OCI-LY3 (cell line): Measurements from ENCODE around the gene FEV.

ENCODE experiments used
- H2AFZ ChIP-seq: fragments of 200-600, 300-600 bp; shearing (Covaris generic); 2 replicates; pipeline ENCODE4 v1.6.0; 2014; ENCODE audit warnings: antibody characterized with exemption, low read depth, low read length
- H3K27ac ChIP-seq: fragments of 200-600, 300-600 bp; sonication (generic); 2 replicates; pipeline ENCODE4 v1.5.1; 2014; ENCODE audit warnings: mild to moderate bottlenecking, low read length, moderate library complexity, mixed read lengths
- H3K27me3 ChIP-seq: fragments of 200-600, 300-600 bp; sonication (generic); 2 replicates; pipeline ENCODE4 v1.6.1; 2014; ENCODE audit warnings: low read depth, low read length, mixed read lengths
- H3K36me3 ChIP-seq: fragments of 200-600, 300-600 bp; sonication (generic); replicated peaks from 2 replicates; pipeline ENCODE3; 2014; ENCODE audit warnings: low read depth, low read length, mixed read lengths
- H3K4me1 ChIP-seq: fragments of 300-600, 200-600 bp; sonication (generic); 2 replicates; pipeline ENCODE4 v1.6.1; 2014; ENCODE audit warnings: low read length, mixed read lengths
- H3K4me2 ChIP-seq: fragments of 200-600, 300-600 bp; sonication (generic); 2 replicates; pipeline ENCODE4 v1.6.1; 2014; ENCODE audit warnings: low read length, mixed read lengths
- H3K4me3 ChIP-seq: fragments of 300-600, 200-600 bp; sonication (generic); 2 replicates; pipeline ENCODE4 v1.5.1; 2014; ENCODE audit warnings: antibody characterized with exemption, mild to moderate bottlenecking, low read length, moderate library complexity
- H3K79me2 ChIP-seq: fragments of 300-600, 200-600 bp; shearing (Covaris generic); 2 replicates; pipeline ENCODE4 v1.6.1; 2014; ENCODE audit warnings: mild to moderate bottlenecking, low read length, mixed read lengths
- H3K9ac ChIP-seq: fragments of 300-600, 200-600 bp; shearing (Covaris generic); 2 replicates; pipeline ENCODE4 v1.6.0; 2014; ENCODE audit warnings: mild to moderate bottlenecking, low read length, moderate library complexity
- H3K9me3 ChIP-seq: fragments of 200-600, 300-600 bp; shearing (Covaris generic); 2 replicates; pipeline ENCODE4 v1.6.1; 2014; ENCODE audit warnings: low read length, mixed read lengths; ENCODE audit not compliant: insufficient read depth
- H4K20me1 ChIP-seq: fragments of 200-600, 300-600 bp; sonication (generic); 2 replicates; pipeline ENCODE4 v1.6.1; 2016; ENCODE audit warnings: low read length, mixed read lengths; ENCODE audit not compliant: insufficient read depth
- CTCF ChIP-seq: fragments of 200-600, 300-600 bp; sonication (generic); IDR thresholded peaks from 2 replicates; pipeline ENCODE4 v1.5.1; 2014; ENCODE audit warnings: antibody characterized with exemption, low read length, low read depth
- EZH2phosphoT487 ChIP-seq: fragments of 200-600 bp; shearing (Covaris generic); IDR thresholded peaks from 2 replicates; pipeline ENCODE4 v1.6.1; 2018; ENCODE audit warnings: antibody characterized with exemption, mixed run types, low read depth

The FEV gene

DNA sequence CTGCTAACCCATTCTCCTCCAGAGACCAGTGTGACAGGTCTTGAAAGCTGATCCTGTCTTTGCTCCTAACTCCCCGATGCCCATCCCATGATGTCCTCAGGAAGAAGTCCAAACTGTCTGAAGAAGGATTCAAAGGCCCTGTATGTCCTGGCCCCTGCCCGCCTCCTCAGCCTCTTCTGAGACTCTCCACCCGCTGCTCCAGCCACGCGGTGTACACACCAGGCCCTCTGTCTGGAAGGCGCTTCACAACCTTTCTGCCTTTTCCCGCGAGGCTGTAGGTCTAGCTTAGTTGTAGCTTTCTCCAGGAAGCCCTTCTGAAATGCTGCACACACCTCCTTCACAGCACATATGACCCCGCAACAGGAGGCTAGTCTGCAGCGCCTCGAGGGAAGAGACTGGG lies 31.7 kb upstream of the FEV start:
- no peaks in the 10 kb centered on the region for H3K27me3 ChIP-seq
- no peak overlapping the region for H3K4me3 ChIP-seq
- no peaks in the 10 kb centered on the region for H3K36me3 ChIP-seq
- H4K20me1 ChIP-seq, result no peaks in the 10 kb centered on the region
- no peaks in the 10 kb centered on the region for H3K79me2 ChIP-seq
- TF ChIP-seq EZH2phosphoT487 (no peak), CTCF (no peak)
- H3K27ac ChIP-seq, result no peak overlapping the region
- H3K9me3 ChIP-seq, result no peaks in the 10 kb centered on the region
- H3K9ac ChIP-seq, result no peak overlapping the region
- H3K4me1 ChIP-seq, result no peaks in the 10 kb centered on the region
- no peak overlapping the region for H2AFZ ChIP-seq
- H3K4me2 ChIP-seq, result no peak overlapping the region

DNA sequence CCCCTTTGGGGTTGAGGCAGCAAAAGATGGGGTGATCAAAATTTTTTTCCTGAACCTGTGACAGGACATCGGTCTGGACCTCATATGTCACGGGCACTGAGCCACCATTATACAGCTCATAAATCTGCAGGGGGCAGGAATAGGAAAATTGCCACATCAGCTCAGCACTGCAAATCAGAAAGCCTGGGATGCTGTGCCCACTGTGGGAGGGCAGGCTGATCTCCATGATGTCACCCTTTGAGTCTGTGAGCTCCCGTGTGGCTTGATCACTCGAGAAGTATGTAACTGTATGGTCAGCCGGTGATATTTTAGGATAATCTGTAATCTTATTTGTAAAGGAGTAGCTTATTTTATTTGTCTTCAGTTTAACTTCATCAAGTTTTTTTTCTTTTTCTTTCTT lies 25.9 kb upstream of the FEV start:
- no peak overlapping the region for H2AFZ ChIP-seq
- H3K4me2 ChIP-seq, result no peak overlapping the region
- no peaks in the 10 kb centered on the region for H3K79me2 ChIP-seq
- TF ChIP-seq EZH2phosphoT487 (no peak), CTCF (no peak)
- H3K36me3 ChIP-seq, result no peaks in the 10 kb centered on the region
- no peaks in the 10 kb centered on the region for H4K20me1 ChIP-seq
- no peaks in the 10 kb centered on the region for H3K9me3 ChIP-seq
- no peak overlapping the region for H3K4me3 ChIP-seq
- H3K4me1 ChIP-seq, result peaks cover 13% of the 10 kb centered on the region
- no peaks in the 10 kb centered on the region for H3K27me3 ChIP-seq
- no peak overlapping the region for H3K27ac ChIP-seq
- H3K9ac ChIP-seq, result no peak overlapping the region

- Histone ChIP-seq H3K79me2 (no peaks in the 10 kb centered on the region), H3K27me3 (no peaks in the 10 kb centered on the region), H2AFZ (peak overlapping the region; percentile 65; the same call in 1 of the 2 replicates), H3K9me3 (no peaks in the 10 kb centered on the region), H3K9ac (no peak overlapping the region), H3K4me2 (no peak overlapping the region), H3K4me1 (peaks cover 13% of the 10 kb centered on the region), H3K4me3 (no peak overlapping the region), H3K27ac (no peak overlapping the region), H3K36me3 (no peaks in the 10 kb centered on the region), H4K20me1 (no peaks in the 10 kb centered on the region)
- TF ChIP-seq CTCF (peak; percentile 56), EZH2phosphoT487 (no peak)
Measured at GRCh38 chr2:219010162-219010756, 25.3 kb upstream of the FEV start.

GRCh38 chr2:219009294-219009693 lies 24.3 kb upstream of the FEV start:
- Histone ChIP-seq H3K4me1 (peaks cover 13% of the 10 kb centered on the region), H3K9me3 (no peaks in the 10 kb centered on the region), H4K20me1 (no peaks in the 10 kb centered on the region), H3K9ac (no peak overlapping the region), H3K27me3 (no peaks in the 10 kb centered on the region), H3K27ac (no peak overlapping the region), H3K4me3 (no peak overlapping the region), H3K79me2 (no peaks in the 10 kb centered on the region), H2AFZ (no peak overlapping the region), H3K36me3 (no peaks in the 10 kb centered on the region), H3K4me2 (no peak overlapping the region)
- TF ChIP-seq CTCF, result no peak
